Memory B cell (primary cell): ENCODE data around the gene FDX1.

ENCODE experiments used
- ATAC-seq: fragments of 150-1000 bp; cut with Tn5 transposase; 2 replicates; pipeline ENCODE4 v1.10.0; 2021; ENCODE audit warnings: low read depth, mild to moderate bottlenecking, moderate library complexity
- DNase-seq, 2 donors: peaks; one replicate each; pipeline ENCODE4 v3.0.0; 2022; ENCODE audit warnings: low spot score in 2 of 2
- H3K27ac Mint-ChIP-seq: one replicate; pipeline ENCODE4 v1.8.0; 2022; ENCODE audit warnings: mild to moderate bottlenecking, moderate library complexity, mixed read lengths
- H3K27me3 Mint-ChIP-seq: one replicate; pipeline ENCODE4 v1.8.0; 2022; ENCODE audit warnings: mixed read lengths
- H3K36me3 Mint-ChIP-seq: one replicate; pipeline ENCODE4 v1.8.0; 2022; ENCODE audit warnings: mild to moderate bottlenecking, mixed read lengths
- H3K4me1 Mint-ChIP-seq: one replicate; pipeline ENCODE4 v1.8.0; 2022; ENCODE audit warnings: mixed read lengths
- H3K4me3 Mint-ChIP-seq: one replicate; pipeline ENCODE4 v1.8.0; 2022; ENCODE audit warnings: mild to moderate bottlenecking, moderate library complexity, mixed read lengths
- H3K9me3 Mint-ChIP-seq: one replicate; pipeline ENCODE4 v1.8.0; 2022; ENCODE audit warnings: mixed read lengths

FDX1 gene

GRCh38 chr11:110424775-110425444 is 4.8 kb upstream of the FDX1 start:
- DNase-seq, result no peak
- H3K9me3 Mint-ChIP-seq, result peaks cover 6% of the 10 kb centered on the region
- peaks cover 5% of the 10 kb centered on the region for H3K4me1 Mint-ChIP-seq
- no peak overlapping the region for H3K4me3 Mint-ChIP-seq
- H3K36me3 Mint-ChIP-seq, result peaks cover 4% of the 10 kb centered on the region
- no peak for ATAC-seq
- H3K27ac Mint-ChIP-seq, result no peak overlapping the region
- no peaks in the 10 kb centered on the region for H3K27me3 Mint-ChIP-seq

GRCh38 chr11:110425751-110426545 is 3.8 kb upstream of the FDX1 start:
- Mint-ChIP-seq H3K4me3 (no peak overlapping the region), H3K27ac (no peak overlapping the region), H3K27me3 (no peaks in the 10 kb centered on the region), H3K36me3 (peaks cover 4% of the 10 kb centered on the region), H3K9me3 (peaks cover 5% of the 10 kb centered on the region), H3K4me1 (peaks cover 10% of the 10 kb centered on the region)
- ATAC-seq, result no peak
- DNase-seq, result no peak

- DNase-seq (no peak), ATAC-seq (no peak)
- Mint-ChIP-seq H3K27me3 (no peaks in the 10 kb centered on the region), H3K4me1 (peaks cover 26% of the 10 kb centered on the region), H3K9me3 (no peaks in the 10 kb centered on the region), H3K4me3 (no peak overlapping the region), H3K27ac (no peak overlapping the region), H3K36me3 (no peaks in the 10 kb centered on the region)
Observed at GRCh38 chr11:110428040-110428439, 1.7 kb upstream of the FDX1 start.

- DNase-seq (no peak), ATAC-seq (no peak)
- Mint-ChIP-seq H3K27ac (peak overlapping the region; percentile 80), H3K9me3 (no peaks in the 10 kb centered on the region), H3K36me3 (no peaks in the 10 kb centered on the region), H3K27me3 (no peaks in the 10 kb centered on the region), H3K4me1 (peaks cover 28% of the 10 kb centered on the region), H3K4me3 (peak overlapping the region; percentile 89)
Observed at GRCh38 chr11:110428956-110429730, 605 bp upstream of the FDX1 start.

GRCh38 chr11:110430267-110431050 is 711 bp downstream of the FDX1 start:
- H3K27ac Mint-ChIP-seq, result peak overlapping the region; percentile 96
- peaks cover 31% of the 10 kb centered on the region for H3K4me1 Mint-ChIP-seq
- ATAC-seq, result peak; percentile 48
- H3K9me3 Mint-ChIP-seq, result no peaks in the 10 kb centered on the region
- DNase-seq, result peak in 1 of 2 donors; percentile 1
- no peaks in the 10 kb centered on the region for H3K27me3 Mint-ChIP-seq
- H3K4me3 Mint-ChIP-seq, result peak overlapping the region; percentile 98
- no peaks in the 10 kb centered on the region for H3K36me3 Mint-ChIP-seq

- Mint-ChIP-seq H3K4me3 (peak overlapping the region; percentile 98), H3K27me3 (no peaks in the 10 kb centered on the region), H3K9me3 (no peaks in the 10 kb centered on the region), H3K4me1 (peaks cover 31% of the 10 kb centered on the region), H3K36me3 (no peaks in the 10 kb centered on the region), H3K27ac (peak overlapping the region; percentile 96)
- DNase-seq (no peak), ATAC-seq (no peak)
Observed at GRCh38 chr11:110431051-110431672, 1.4 kb downstream of the FDX1 start.

GRCh38 chr11:110431674-110432073 is 1.9 kb downstream of the FDX1 start:
- no peaks in the 10 kb centered on the region for H3K27me3 Mint-ChIP-seq
- H3K36me3 Mint-ChIP-seq, result no peaks in the 10 kb centered on the region
- H3K9me3 Mint-ChIP-seq, result no peaks in the 10 kb centered on the region
- ATAC-seq (no peak), DNase-seq (no peak)
- H3K4me1 Mint-ChIP-seq, result peaks cover 31% of the 10 kb centered on the region
- H3K4me3 Mint-ChIP-seq, result peak overlapping the region; percentile 98
- peak overlapping the region; percentile 96 for H3K27ac Mint-ChIP-seq

GRCh38 chr11:110432713-110433392 is 3.1 kb downstream of the FDX1 start:
- ATAC-seq, result no peak
- no peak for DNase-seq
- H3K4me1 Mint-ChIP-seq, result peaks cover 34% of the 10 kb centered on the region
- no peak overlapping the region for H3K4me3 Mint-ChIP-seq
- H3K9me3 Mint-ChIP-seq, result no peaks in the 10 kb centered on the region
- peak overlapping the region; percentile 16 for H3K27ac Mint-ChIP-seq
- H3K27me3 Mint-ChIP-seq, result no peaks in the 10 kb centered on the region
- H3K36me3 Mint-ChIP-seq, result peaks cover 7% of the 10 kb centered on the region

- no peaks in the 10 kb centered on the region for H3K27me3 Mint-ChIP-seq
- H3K4me3 Mint-ChIP-seq, result no peak overlapping the region
- DNase-seq (no peak), ATAC-seq (no peak)
- peaks cover 34% of the 10 kb centered on the region for H3K4me1 Mint-ChIP-seq
- no peaks in the 10 kb centered on the region for H3K9me3 Mint-ChIP-seq
- no peak overlapping the region for H3K27ac Mint-ChIP-seq
- H3K36me3 Mint-ChIP-seq, result peaks cover 12% of the 10 kb centered on the region
Observed at GRCh38 chr11:110433393-110434333, 3.9 kb downstream of the FDX1 start.

- DNase-seq (peak in 1 of 2 donors; percentile 7), ATAC-seq (peak; percentile 48)
- H3K36me3 Mint-ChIP-seq, result peaks cover 21% of the 10 kb centered on the region
Observed at GRCh38 chr11:110434952-110435779, 5.4 kb downstream of the FDX1 start.

More at GRCh38 chr11:110434952-110435779, 5.4 kb downstream of the FDX1 start:
- Mint-ChIP-seq H3K27me3 (no peaks in the 10 kb centered on the region), H3K9me3 (no peaks in the 10 kb centered on the region), H3K27ac (no peak overlapping the region), H3K4me1 (peaks cover 32% of the 10 kb centered on the region), H3K4me3 (no peak overlapping the region)
